ENCODE data around the gene RIBC1.
A peak's percentile ranks its signal among the peaks of the same experiment; 100 is the strongest.

The RIBC1 gene

DNA sequence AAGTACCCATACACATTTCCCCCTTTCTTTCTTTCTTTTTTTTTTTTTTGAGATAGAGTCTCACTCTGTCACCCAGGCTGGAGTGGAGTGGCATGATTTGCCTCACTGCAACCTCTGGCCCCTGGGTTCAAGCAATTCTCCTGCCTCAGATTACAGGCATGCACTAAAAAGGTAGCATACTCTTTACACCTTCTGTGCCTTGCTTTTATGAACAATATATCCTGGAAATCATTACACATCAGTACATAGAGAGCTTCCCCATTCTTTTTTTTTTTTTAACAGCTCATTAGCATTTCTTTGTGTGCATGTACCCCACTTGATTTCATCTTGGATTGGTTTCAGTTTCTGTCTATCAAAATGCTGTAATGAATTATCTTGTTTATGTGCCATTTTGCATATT, 30.1 kb downstream of the RIBC1 start:
- TF ChIP-seq, protein P1, sequence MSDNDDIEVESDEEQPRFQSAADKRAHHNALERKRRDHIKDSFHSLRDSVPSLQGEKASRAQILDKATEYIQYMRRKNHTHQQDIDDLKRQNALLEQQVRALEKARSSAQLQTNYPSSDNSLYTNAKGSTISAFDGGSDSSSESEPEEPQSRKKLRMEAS (IDR thresholded peaks at IDR 0.05) = no peak
- TF ChIP-seq ZBTB7A (IDR thresholded peaks at IDR 0.05; ENCODE audit: low read depth) (no peak), EP300 (IDR thresholded peaks at IDR 0.05; ENCODE audit: borderline replicate concordance) (no peak), TCF12 (IDR thresholded peaks at IDR 0.05; ENCODE audit: low read depth) (no peak), CEBPB (IDR thresholded peaks at IDR 0.05) (no peak), RAD21 (IDR thresholded peaks at IDR 0.05; ENCODE audit: low read depth) (no peak), NFIC (IDR thresholded peaks at IDR 0.05) (no peak), EGR1 (IDR thresholded peaks at IDR 0.05) (no peak), CREB1 (IDR thresholded peaks at IDR 0.05; ENCODE audit: low read depth) (no peak), FOXM1 (IDR thresholded peaks at IDR 0.05; ENCODE audit: borderline replicate concordance, low read depth) (no peak), TAF1 (IDR thresholded peaks at IDR 0.05; ENCODE audit: low read depth) (no peak)

DNA sequence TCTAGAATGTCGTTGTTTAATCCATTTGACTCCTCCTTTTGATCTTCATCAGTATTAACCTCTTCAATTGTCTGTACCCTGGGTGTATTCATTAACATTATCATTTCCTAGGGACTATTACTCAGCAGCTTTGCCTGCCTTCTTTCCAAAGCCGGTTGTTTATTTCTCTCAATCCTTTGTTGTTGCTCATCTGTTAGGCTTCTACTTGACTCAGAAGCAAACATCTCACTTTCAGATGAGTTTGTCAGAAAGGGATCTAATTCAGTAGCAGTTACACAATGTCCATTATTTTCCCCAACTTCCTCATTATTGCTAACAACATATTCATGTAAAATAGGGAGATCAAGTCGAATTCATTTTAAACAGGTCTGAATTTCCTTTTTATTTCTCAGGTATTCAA, 33.6 kb downstream of the RIBC1 start:
- TF ChIP-seq, protein P2, sequence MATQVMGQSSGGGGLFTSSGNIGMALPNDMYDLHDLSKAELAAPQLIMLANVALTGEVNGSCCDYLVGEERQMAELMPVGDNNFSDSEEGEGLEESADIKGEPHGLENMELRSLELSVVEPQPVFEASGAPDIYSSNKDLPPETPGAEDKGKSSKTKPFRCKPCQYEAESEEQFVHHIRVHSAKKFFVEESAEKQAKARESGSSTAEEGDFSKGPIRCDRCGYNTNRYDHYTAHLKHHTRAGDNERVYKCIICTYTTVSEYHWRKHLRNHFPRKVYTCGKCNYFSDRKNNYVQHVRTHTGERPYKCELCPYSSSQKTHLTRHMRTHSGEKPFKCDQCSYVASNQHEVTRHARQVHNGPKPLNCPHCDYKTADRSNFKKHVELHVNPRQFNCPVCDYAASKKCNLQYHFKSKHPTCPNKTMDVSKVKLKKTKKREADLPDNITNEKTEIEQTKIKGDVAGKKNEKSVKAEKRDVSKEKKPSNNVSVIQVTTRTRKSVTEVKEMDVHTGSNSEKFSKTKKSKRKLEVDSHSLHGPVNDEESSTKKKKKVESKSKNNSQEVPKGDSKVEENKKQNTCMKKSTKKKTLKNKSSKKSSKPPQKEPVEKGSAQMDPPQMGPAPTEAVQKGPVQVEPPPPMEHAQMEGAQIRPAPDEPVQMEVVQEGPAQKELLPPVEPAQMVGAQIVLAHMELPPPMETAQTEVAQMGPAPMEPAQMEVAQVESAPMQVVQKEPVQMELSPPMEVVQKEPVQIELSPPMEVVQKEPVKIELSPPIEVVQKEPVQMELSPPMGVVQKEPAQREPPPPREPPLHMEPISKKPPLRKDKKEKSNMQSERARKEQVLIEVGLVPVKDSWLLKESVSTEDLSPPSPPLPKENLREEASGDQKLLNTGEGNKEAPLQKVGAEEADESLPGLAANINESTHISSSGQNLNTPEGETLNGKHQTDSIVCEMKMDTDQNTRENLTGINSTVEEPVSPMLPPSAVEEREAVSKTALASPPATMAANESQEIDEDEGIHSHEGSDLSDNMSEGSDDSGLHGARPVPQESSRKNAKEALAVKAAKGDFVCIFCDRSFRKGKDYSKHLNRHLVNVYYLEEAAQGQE (IDR thresholded peaks at IDR 0.05; ENCODE audit: low read depth) = no peak
- TF ChIP-seq ZBTB7A (IDR thresholded peaks at IDR 0.05; ENCODE audit: low read depth) = no peak
- TF ChIP-seq, protein P3, sequence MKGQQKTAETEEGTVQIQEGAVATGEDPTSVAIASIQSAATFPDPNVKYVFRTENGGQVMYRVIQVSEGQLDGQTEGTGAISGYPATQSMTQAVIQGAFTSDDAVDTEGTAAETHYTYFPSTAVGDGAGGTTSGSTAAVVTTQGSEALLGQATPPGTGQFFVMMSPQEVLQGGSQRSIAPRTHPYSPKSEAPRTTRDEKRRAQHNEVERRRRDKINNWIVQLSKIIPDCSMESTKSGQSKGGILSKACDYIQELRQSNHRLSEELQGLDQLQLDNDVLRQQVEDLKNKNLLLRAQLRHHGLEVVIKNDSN (IDR thresholded peaks at IDR 0.05) = no peak
- TF ChIP-seq TAF1 (IDR thresholded peaks at IDR 0.05; ENCODE audit: low read depth) = no peak
- TF ChIP-seq EGR1 (IDR thresholded peaks at IDR 0.05) = no peak
- no peak for TF ChIP-seq CREB1 (IDR thresholded peaks at IDR 0.05; ENCODE audit: low read depth)
- no peak for TF ChIP-seq NFIC (IDR thresholded peaks at IDR 0.05)
- no peak for TF ChIP-seq RAD21 (IDR thresholded peaks at IDR 0.05; ENCODE audit: low read depth)
- no peak for TF ChIP-seq FOXM1 (IDR thresholded peaks at IDR 0.05; ENCODE audit: borderline replicate concordance, low read depth)
- no peak for TF ChIP-seq CEBPB (IDR thresholded peaks at IDR 0.05)
- no peak for TF ChIP-seq TCF12 (IDR thresholded peaks at IDR 0.05; ENCODE audit: low read depth)
- no peak for TF ChIP-seq EP300 (IDR thresholded peaks at IDR 0.05; ENCODE audit: borderline replicate concordance)
- TF ChIP-seq TEAD4 (IDR thresholded peaks at IDR 0.05) = no peak
- TF ChIP-seq, protein P1 (IDR thresholded peaks at IDR 0.05) = no peak
- no peak for TF ChIP-seq YY1 (IDR thresholded peaks at IDR 0.05; ENCODE audit: low read depth)

DNA sequence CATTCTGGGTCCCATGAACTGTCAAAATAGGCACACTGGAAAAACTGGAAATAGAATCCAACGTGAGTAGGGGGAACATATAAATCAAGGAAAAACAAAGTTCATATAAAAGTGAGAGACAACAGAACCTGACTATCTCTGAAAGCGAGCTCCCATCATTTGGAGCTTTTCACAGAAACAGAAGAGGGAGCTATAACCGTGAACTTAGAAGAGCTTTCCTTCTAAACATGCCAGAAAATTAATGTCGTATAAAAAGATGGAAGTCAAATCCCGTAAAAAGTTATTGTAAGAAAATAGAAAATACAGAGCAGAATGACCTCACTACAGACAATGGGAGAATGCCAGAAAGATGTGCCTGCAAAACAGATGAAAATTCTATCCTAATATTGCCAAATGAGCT, 35.4 kb downstream of the RIBC1 start:
- TF ChIP-seq YY1 (IDR thresholded peaks at IDR 0.05; ENCODE audit: low read depth) (no peak), CEBPB (IDR thresholded peaks at IDR 0.05) (no peak), RAD21 (IDR thresholded peaks at IDR 0.05; ENCODE audit: low read depth) (peak; percentile 27; the same call in 1 of the 2 replicates)
- TF ChIP-seq, protein P2 (IDR thresholded peaks at IDR 0.05; ENCODE audit: low read depth) = no peak

DNA sequence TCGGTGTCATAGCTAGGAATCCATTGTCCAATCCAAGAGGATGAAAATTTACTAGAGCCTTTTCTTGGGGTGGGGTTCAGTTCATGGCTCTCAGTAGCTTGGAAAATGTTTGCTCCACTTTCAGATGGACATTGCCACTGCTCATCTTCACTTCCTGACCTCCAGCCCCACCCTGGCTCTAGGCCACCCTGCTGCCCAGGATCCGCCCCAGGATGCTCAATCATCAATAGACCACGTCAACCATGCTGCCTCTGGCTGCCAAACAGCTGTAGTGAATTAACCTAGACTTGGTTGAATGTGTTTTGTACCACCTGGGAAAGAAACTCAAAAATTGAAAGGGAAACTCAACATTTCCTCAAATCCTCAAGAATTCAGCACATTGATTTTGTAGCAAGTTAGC, 48.7 kb downstream of the RIBC1 start:
- no peak for TF ChIP-seq RAD21 (IDR thresholded peaks at IDR 0.05; ENCODE audit: low read depth)
- no peak for TF ChIP-seq FOXM1 (IDR thresholded peaks at IDR 0.05; ENCODE audit: borderline replicate concordance, low read depth)
- TF ChIP-seq NFIC (IDR thresholded peaks at IDR 0.05) = no peak
- TF ChIP-seq ZBTB7A (IDR thresholded peaks at IDR 0.05; ENCODE audit: low read depth) = no peak
- no peak for TF ChIP-seq TAF1 (IDR thresholded peaks at IDR 0.05; ENCODE audit: low read depth)
- no peak for TF ChIP-seq YY1 (IDR thresholded peaks at IDR 0.05; ENCODE audit: low read depth)
- TF ChIP-seq, protein P2 (IDR thresholded peaks at IDR 0.05; ENCODE audit: low read depth) = no peak
- TF ChIP-seq CEBPB (IDR thresholded peaks at IDR 0.05) = no peak
- TF ChIP-seq EGR1 (IDR thresholded peaks at IDR 0.05) = no peak
- no peak for TF ChIP-seq CREB1 (IDR thresholded peaks at IDR 0.05; ENCODE audit: low read depth)
- no peak for TF ChIP-seq EP300 (IDR thresholded peaks at IDR 0.05; ENCODE audit: borderline replicate concordance)

DNA sequence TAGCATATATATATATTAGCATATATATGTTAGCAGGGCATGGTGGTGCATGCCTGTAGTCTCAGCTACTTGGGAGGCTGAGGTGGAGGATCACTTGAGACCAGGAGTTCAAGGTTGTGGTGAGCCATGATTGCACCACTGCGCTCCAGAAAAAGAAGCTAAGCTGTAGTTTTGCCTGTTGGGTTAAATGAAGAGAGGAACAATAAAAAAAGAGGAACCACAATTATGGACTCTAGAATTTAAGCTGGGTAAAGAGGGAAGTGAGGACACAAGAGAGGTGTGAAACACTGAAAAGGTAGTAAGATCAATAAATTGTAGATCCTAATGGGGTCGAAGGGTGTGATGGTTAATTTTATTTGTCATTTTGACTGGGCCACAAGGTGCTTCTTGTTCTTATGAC, 52.0 kb downstream of the RIBC1 start:
- TF ChIP-seq NFIC (IDR thresholded peaks at IDR 0.05) (no peak), YY1 (IDR thresholded peaks at IDR 0.05; ENCODE audit: low read depth) (no peak), CEBPB (IDR thresholded peaks at IDR 0.05) (no peak), EP300 (IDR thresholded peaks at IDR 0.05; ENCODE audit: borderline replicate concordance) (no peak), TEAD4 (IDR thresholded peaks at IDR 0.05) (no peak), FOXM1 (IDR thresholded peaks at IDR 0.05; ENCODE audit: borderline replicate concordance, low read depth) (no peak), CREB1 (IDR thresholded peaks at IDR 0.05; ENCODE audit: low read depth) (no peak), TCF12 (IDR thresholded peaks at IDR 0.05; ENCODE audit: low read depth) (no peak), EGR1 (IDR thresholded peaks at IDR 0.05) (no peak), TAF1 (IDR thresholded peaks at IDR 0.05; ENCODE audit: low read depth) (no peak), RAD21 (IDR thresholded peaks at IDR 0.05; ENCODE audit: low read depth) (no peak), ZBTB7A (IDR thresholded peaks at IDR 0.05; ENCODE audit: low read depth) (no peak)
- TF ChIP-seq, protein P1 (IDR thresholded peaks at IDR 0.05) = no peak
- TF ChIP-seq, protein P3 (IDR thresholded peaks at IDR 0.05) = no peak
- TF ChIP-seq, protein P2 (IDR thresholded peaks at IDR 0.05; ENCODE audit: low read depth) = no peak

Measured in Ishikawa (cell line).